ENCODE measurements around the gene NRTN. TPM values are rescaled to one million over a fixed set of nuclear protein-coding genes. Genes with fewer than 3 reads are reported as not detected.

The NRTN gene
- total and polyA plus RNA-seq, 12 donors, result 4.5 to 26.8 (median 8.9) TPM

GRCh38 chr19:5818594-5818993, 13.7 kb downstream of the NRTN start:
- no peaks in the 10 kb centered on the region for H3K4me1 ChIP-seq (replicated peaks in 1 of 2)
- no peaks in the 10 kb centered on the region for H3K36me3 ChIP-seq (replicated peaks in 1 of 2)
- H3K4me3 ChIP-seq, result no peak overlapping the region
- no peaks in the 10 kb centered on the region for H3K27me3 ChIP-seq
- WGBS, 4 donors, result 82 to 85% (median 84%) methylated on average over 4 to 10 of the region's 10 CpGs; no CpG with 5 or more reads in 1 of the 4 donors
- DNase-seq, result no peak
- no peak overlapping the region for H3K27ac ChIP-seq
- no peaks in the 10 kb centered on the region for H3K9me3 ChIP-seq (replicated peaks in 1 of 3)
- intact Hi-C loops (cut with DNase I), result no loop called here
- no peak for TF ChIP-seq POLR2A (IDR thresholded peaks at IDR 0.05)
- TF ChIP-seq CTCF (IDR thresholded peaks at IDR 0.05), result no peak

GRCh38 chr19:5820785-5821184, 15.9 kb downstream of the NRTN start:
- 66 to 80% (median 75%) methylated on average over 6 of the region's 6 CpGs for WGBS, 4 donors
- H3K27me3 ChIP-seq, result no peaks in the 10 kb centered on the region
- no peaks in the 10 kb centered on the region for H3K36me3 ChIP-seq (replicated peaks in 1 of 2)
- no peak for DNase-seq
- TF ChIP-seq CTCF (IDR thresholded peaks at IDR 0.05) (no peak), POLR2A (IDR thresholded peaks at IDR 0.05) (no peak)
- intact Hi-C loops (cut with DNase I), result no loop called here
- no peak overlapping the region for H3K27ac ChIP-seq
- H3K9me3 ChIP-seq (replicated peaks in 1 of 3), result no peaks in the 10 kb centered on the region
- no peak overlapping the region for H3K4me3 ChIP-seq
- no peaks in the 10 kb centered on the region for H3K4me1 ChIP-seq (replicated peaks in 1 of 2)

GRCh38 chr19:5821521-5822180, 16.8 kb downstream of the NRTN start:
- H3K9me3 ChIP-seq (replicated peaks in 1 of 3), result no peaks in the 10 kb centered on the region
- H3K4me1 ChIP-seq (replicated peaks in 1 of 2), result peaks cover 4 to 5% of the 10 kb centered on the region in 2 donors
- WGBS, 4 donors, result 55 to 69% (median 67%) methylated on average over 8 of the region's 8 CpGs
- TF ChIP-seq CTCF (IDR thresholded peaks at IDR 0.05), result no peak
- TF ChIP-seq POLR2A (IDR thresholded peaks at IDR 0.05), result no peak
- no peak for DNase-seq
- intact Hi-C loops (cut with DNase I), result no loop called here
- no peak overlapping the region for H3K4me3 ChIP-seq
- H3K27ac ChIP-seq, result no peak overlapping the region
- H3K27me3 ChIP-seq, result no peaks in the 10 kb centered on the region
- H3K36me3 ChIP-seq (replicated peaks in 1 of 2), result no peaks in the 10 kb centered on the region

GRCh38 chr19:5822181-5822844, 17.4 kb downstream of the NRTN start:
- Histone ChIP-seq H3K4me1 (replicated peaks in 1 of 2) (peaks cover 8 to 11% of the 10 kb centered on the region in 2 donors), H3K36me3 (replicated peaks in 1 of 2) (no peaks in the 10 kb centered on the region), H3K9me3 (replicated peaks in 1 of 3) (no peaks in the 10 kb centered on the region), H3K4me3 (no peak overlapping the region), H3K27me3 (no peaks in the 10 kb centered on the region), H3K27ac (no peak overlapping the region)
- intact Hi-C loops (cut with DNase I), result no loop called here
- no peak for DNase-seq
- WGBS, 4 donors, result 47 to 78% (median 60%) methylated on average over 6 to 30 of the region's 30 CpGs
- TF ChIP-seq CTCF (IDR thresholded peaks at IDR 0.05) (no peak), POLR2A (IDR thresholded peaks at IDR 0.05) (no peak)

Measured in adrenal gland (tissue), 12 donors.